Measurements from ENCODE around the gene FNBP1. TPM values are rescaled to one million over a fixed set of nuclear protein-coding genes. Genes with fewer than 3 reads are reported as not detected.

FNBP1 gene
- total RNA-seq, 1 experiment from 2014 or later, result 36.5 TPM

DNA sequence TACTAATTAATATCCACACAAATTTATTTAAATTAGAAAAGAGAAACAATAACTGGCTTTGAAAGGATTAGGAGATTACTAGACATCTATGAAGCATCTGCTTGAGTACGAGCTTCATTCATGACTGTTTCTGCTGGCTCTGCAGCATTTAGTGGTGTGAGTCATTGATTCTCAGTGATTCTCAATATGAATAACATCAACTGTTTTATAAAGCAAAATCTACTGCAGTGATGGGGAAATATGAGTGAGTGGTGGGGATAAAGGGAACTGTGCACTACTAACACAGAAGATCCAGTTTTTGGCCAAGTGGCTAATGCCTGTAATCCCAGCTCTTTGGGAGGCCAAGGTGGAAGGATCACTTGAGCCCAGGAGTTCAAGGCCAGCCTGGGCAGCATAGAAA, 8.4 kb downstream of the FNBP1 start:
- Histone ChIP-seq H3K56ac (ENCODE audit: insufficient read length, low read depth, low read length) (no peak overlapping the region), H2BK12ac (ENCODE audit: insufficient read length, low read depth, low read length) (no peak overlapping the region), H3K4me1 (ENCODE audit: insufficient read depth, low read length) (no peaks in the 10 kb centered on the region), H4K8ac (replicated peaks; ENCODE audit: insufficient read length, low read depth, low read length) (no peak overlapping the region), H3K4me2 (ENCODE audit: insufficient read depth, insufficient read length, low read length) (no peak overlapping the region), H2BK5ac (ENCODE audit: insufficient read length, low read length) (no peak overlapping the region), H3K4ac (ENCODE audit: low read depth, low read length) (no peak overlapping the region), H2AK5ac (ENCODE audit: insufficient read length, low read length) (no peak overlapping the region), H4K20me1 (ENCODE audit: control insufficient read depth, insufficient read depth, insufficient read length) (no peaks in the 10 kb centered on the region), H3K79me1 (ENCODE audit: insufficient read depth, low read depth, low read length, poor library complexity, severe bottlenecking) (peaks cover 2% of the 10 kb centered on the region), H3K27ac (ENCODE audit: insufficient read length, low read depth, low read length) (no peak overlapping the region), H3K9me3 (ENCODE audit: control insufficient read depth, low read depth, low read length) (no peaks in the 10 kb centered on the region), H3K18ac (ENCODE audit: insufficient read length, low read depth, low read length) (no peak overlapping the region), H3K27me3 (ENCODE audit: insufficient read depth, low read length) (no peaks in the 10 kb centered on the region), H4K91ac (ENCODE audit: insufficient read length, low read depth, low read length) (no peak overlapping the region), H4K5ac (ENCODE audit: insufficient read length, low read depth, low read length) (no peak overlapping the region), H3K79me2 (ENCODE audit: insufficient read depth, low read length) (no peaks in the 10 kb centered on the region; the same call in 1 of the 2 replicates), H2BK120ac (ENCODE audit: low read depth, low read length, poor library complexity, severe bottlenecking) (no peak overlapping the region), H2BK15ac (ENCODE audit: low read depth, low read length) (no peak overlapping the region), H3K14ac (ENCODE audit: insufficient read depth, low read length) (no peak overlapping the region), H3K23me2 (ENCODE audit: insufficient read length, low read depth, low read length, poor library complexity, severe bottlenecking) (no peaks in the 10 kb centered on the region), H3K23ac (ENCODE audit: insufficient read length, low read depth, low read length) (no peak overlapping the region), H3K9ac (ENCODE audit: extremely low read depth, insufficient read length, low read length) (no peak overlapping the region), H2BK20ac (ENCODE audit: low read depth, low read length, poor library complexity, severe bottlenecking) (no peak overlapping the region), H2AFZ (ENCODE audit: low read length) (no peak overlapping the region), H3T11ph (ENCODE audit: low read length) (no peak overlapping the region)
- Mint-ChIP-seq H3K27ac (no peak overlapping the region; a peak in 1 of 7 replicates), H3K9me3 (no peaks in the 10 kb centered on the region), H3K4me3 (no peak overlapping the region; a peak in 1 of 5 replicates), H3K4me1 (peaks cover 7% of the 10 kb centered on the region in 2 experiments), H3K36me3 (ENCODE audit: insufficient read depth in 1 of 3, low read depth in 3 of 3) (no peaks in the 10 kb centered on the region; a peak in 1 of 7 replicates), H3K27me3 (ENCODE audit: low read depth) (no peaks in the 10 kb centered on the region)
- no peak for TF ChIP-seq CTCF (conservative IDR thresholded peaks at IDR 0.05)
- WGBS (ENCODE audit: extremely low coverage, insufficient read length, low lambda C conversion rate), result no CpG with 5 or more reads among the region's 1 CpG
- no peak for DNase-seq
